Measurements from ENCODE around the gene IL9.

GRCh38 chr5:135847976-135848375 is 47.7 kb downstream of the IL9 start:
- no peak for TF ChIP-seq CTCF (IDR thresholded peaks at IDR 0.05; ENCODE audit: insufficient read depth, low read length, poor library complexity, severe bottlenecking)
- no peak for TF ChIP-seq EZH2phosphoT487 (conservative IDR thresholded peaks at IDR 0.05; ENCODE audit: low read length)
